ENCODE data around the gene ANKRD33B.

GRCh38 chr5:10648806-10649665, 85.2 kb downstream of the ANKRD33B start:
- TF ChIP-seq EZH2 (IDR thresholded peaks at IDR 0.05; ENCODE audit: low read length, missing control alignments) (no peak), CTCF (conservative IDR thresholded peaks at IDR 0.05 in 1 of 2, IDR thresholded peaks at IDR 0.05 in 1 of 2; ENCODE audit: low read depth in 1 of 2, low read length in 2 of 2) (no peak)

All from fibroblast of lung (primary cell).